Mesendoderm (in vitro differentiated cells): ENCODE results near the gene RAPGEF5.

Experiments used
- DNase-seq: peaks from one replicate; pipeline ENCODE4 v3.0.0; 2013
- H2AK5ac ChIP-seq: 2 replicates; pipeline ENCODE4 v1.6.1; 2013; ENCODE audit warnings: low read length, inconsistent platforms
- H2BK120ac ChIP-seq: 2 replicates; pipeline ENCODE4 v1.6.1; 2013; ENCODE audit warnings: low read depth, mild to moderate bottlenecking, low read length, moderate library complexity, mixed read lengths
- H2BK15ac ChIP-seq: replicated peaks from 2 replicates; pipeline ENCODE4 v1.6.1; 2013; ENCODE audit warnings: low read depth, mild to moderate bottlenecking, moderate library complexity
- H2BK5ac ChIP-seq: 2 replicates; pipeline ENCODE4 v1.6.1; 2013; ENCODE audit warnings: low read length, inconsistent platforms
- H3K18ac ChIP-seq: 2 replicates; pipeline ENCODE4 v1.6.1; 2013; ENCODE audit warnings: mild to moderate bottlenecking, low read length, mixed read lengths
- H3K23ac ChIP-seq: one replicate; pipeline ENCODE4 v1.6.1; 2013; ENCODE audit warnings: low read length
- H3K27ac ChIP-seq: 2 replicates; pipeline ENCODE4 v1.5.1; 2013; ENCODE audit warnings: low read depth, mild to moderate bottlenecking, inconsistent platforms, low read length, moderate library complexity
- H3K27me3 ChIP-seq: 2 replicates; pipeline ENCODE4 v1.6.1; 2013; ENCODE audit warnings: low read length, control low read depth, mild to moderate bottlenecking, inconsistent platforms; ENCODE audit not compliant: insufficient read depth, poor library complexity
- H3K36me3 ChIP-seq: 2 replicates; pipeline ENCODE4 v1.6.1; 2013; ENCODE audit warnings: low read length, inconsistent platforms; ENCODE audit not compliant: control insufficient read depth, insufficient read depth
- H3K4ac ChIP-seq: one replicate; pipeline ENCODE4 v1.6.1; 2013; ENCODE audit warnings: low read depth, mild to moderate bottlenecking, low read length, moderate library complexity
- H3K4me1 ChIP-seq: 2 replicates; pipeline ENCODE4 v1.6.1; 2013; ENCODE audit warnings: low read depth, low read length, inconsistent platforms; ENCODE audit not compliant: control insufficient read depth
- H3K4me2 ChIP-seq: 2 replicates; pipeline ENCODE4 v1.6.1; 2013; ENCODE audit warnings: low read length
- H3K4me3 ChIP-seq: 2 replicates; pipeline ENCODE4 v1.5.1; 2013; ENCODE audit warnings: mild to moderate bottlenecking, low read length
- H3K56ac ChIP-seq: one replicate; pipeline ENCODE4 v1.6.1; 2013; ENCODE audit warnings: low read length
- H3K79me1 ChIP-seq: 2 replicates; pipeline ENCODE4 v1.6.1; 2013; ENCODE audit warnings: low read length, inconsistent platforms
- H3K79me2 ChIP-seq: 2 replicates; pipeline ENCODE4 v1.6.1; 2013; ENCODE audit warnings: mild to moderate bottlenecking, low read length; ENCODE audit not compliant: control insufficient read depth, insufficient read depth
- H3K9ac ChIP-seq: 2 replicates; pipeline ENCODE4 v1.6.1; 2013; ENCODE audit warnings: low read length, inconsistent platforms
- H4K5ac ChIP-seq: one replicate; pipeline ENCODE4 v1.6.1; 2013; ENCODE audit warnings: low read length
- H4K8ac ChIP-seq: one replicate; pipeline ENCODE4 v1.6.1; 2013; ENCODE audit warnings: low read depth, mild to moderate bottlenecking, control low read depth, low read length, moderate library complexity
- WGBS: extraction: QIAGEN DNeasy Blood & Tissue Kit; methylation state at CpG from one replicate; pipeline ENCODE4 v1.1.7; 2013; ENCODE audit warnings: low lambda C conversion rate, missing lambda C conversion rate; ENCODE audit not compliant: insufficient coverage; ENCODE audit errors: extremely low coverage; 5-methylcytosine and 5-hydroxymethylcytosine counted together

The RAPGEF5 gene

GRCh38 chr7:22343071-22343470 is 13.9 kb downstream of the RAPGEF5 start:
- DNase-seq: no peak
- Histone ChIP-seq H3K56ac (no peak overlapping the region), H2BK120ac (no peak overlapping the region), H4K8ac (no peak overlapping the region), H2AK5ac (no peak overlapping the region), H3K79me2 (no peaks in the 10 kb centered on the region), H2BK5ac (no peak overlapping the region), H3K79me1 (peaks cover 2% of the 10 kb centered on the region), H3K4me1 (peaks cover 8% of the 10 kb centered on the region), H3K4ac (no peak overlapping the region), H3K4me2 (no peak overlapping the region), H2BK15ac (peak overlapping the region; percentile 37), H3K27ac (no peak overlapping the region), H3K36me3 (no peaks in the 10 kb centered on the region), H3K18ac (no peak overlapping the region), H3K4me3 (no peak overlapping the region), H4K5ac (no peak overlapping the region), H3K23ac (no peak overlapping the region), H3K27me3 (no peaks in the 10 kb centered on the region), H3K9ac (no peak overlapping the region)
- no CpG with 5 or more reads among the region's 5 CpGs for WGBS

- Histone ChIP-seq H3K4me2 (no peak overlapping the region), H3K36me3 (no peaks in the 10 kb centered on the region), H3K27me3 (no peaks in the 10 kb centered on the region), H3K4ac (no peak overlapping the region), H3K79me1 (peaks cover 2% of the 10 kb centered on the region), H3K4me3 (no peak overlapping the region), H3K27ac (no peak overlapping the region), H4K8ac (no peak overlapping the region), H4K5ac (no peak overlapping the region), H3K79me2 (no peaks in the 10 kb centered on the region), H3K18ac (no peak overlapping the region), H2BK15ac (no peak overlapping the region), H3K9ac (no peak overlapping the region), H3K56ac (no peak overlapping the region), H3K23ac (no peak overlapping the region), H2BK5ac (no peak overlapping the region), H2AK5ac (no peak overlapping the region), H3K4me1 (peaks cover 8% of the 10 kb centered on the region), H2BK120ac (no peak overlapping the region)
- WGBS: no CpG with 5 or more reads among the region's 2 CpGs
- no peak for DNase-seq
These were observed 17.1 kb downstream of the RAPGEF5 start for GRCh38 chr7:22339725-22340390.

- no peaks in the 10 kb centered on the region for H3K36me3 ChIP-seq
- no peak overlapping the region for H3K4ac ChIP-seq
- no peak for DNase-seq
- no peak overlapping the region for H4K5ac ChIP-seq
- no peaks in the 10 kb centered on the region for H3K79me1 ChIP-seq
- no peak overlapping the region for H2AK5ac ChIP-seq
- H2BK120ac ChIP-seq: no peak overlapping the region
- H3K4me1 ChIP-seq: peaks cover 8% of the 10 kb centered on the region
- H3K4me3 ChIP-seq: no peak overlapping the region
- no peak overlapping the region for H4K8ac ChIP-seq
- peak overlapping the region; percentile 42 for H3K56ac ChIP-seq
- H2BK5ac ChIP-seq: no peak overlapping the region
- no peaks in the 10 kb centered on the region for H3K79me2 ChIP-seq
- H3K9ac ChIP-seq: no peak overlapping the region
- no CpG with 5 or more reads among the region's 7 CpGs for WGBS
- H3K18ac ChIP-seq: peak overlapping the region; percentile 23
- H2BK15ac ChIP-seq: no peak overlapping the region
- no peak overlapping the region for H3K4me2 ChIP-seq
- H3K27ac ChIP-seq: no peak overlapping the region
- no peaks in the 10 kb centered on the region for H3K27me3 ChIP-seq
- H3K23ac ChIP-seq: no peak overlapping the region
These were observed 18.1 kb downstream of the RAPGEF5 start for GRCh38 chr7:22338877-22339276.

- Histone ChIP-seq H2BK5ac (no peak overlapping the region), H2AK5ac (no peak overlapping the region), H3K4me2 (no peak overlapping the region), H3K9ac (no peak overlapping the region), H2BK15ac (no peak overlapping the region), H3K56ac (no peak overlapping the region), H4K8ac (no peak overlapping the region), H3K4ac (no peak overlapping the region), H3K79me1 (no peaks in the 10 kb centered on the region), H3K18ac (peak overlapping the region; percentile 23), H4K5ac (no peak overlapping the region), H3K23ac (no peak overlapping the region), H3K4me3 (no peak overlapping the region), H3K27ac (no peak overlapping the region), H3K79me2 (no peaks in the 10 kb centered on the region), H2BK120ac (no peak overlapping the region), H3K36me3 (no peaks in the 10 kb centered on the region), H3K4me1 (peaks cover 8% of the 10 kb centered on the region), H3K27me3 (no peaks in the 10 kb centered on the region)
- no CpG with 5 or more reads among the region's 2 CpGs for WGBS
- DNase-seq: peak; percentile 54
These were observed 18.5 kb downstream of the RAPGEF5 start for GRCh38 chr7:22338411-22338810.

GRCh38 chr7:22333680-22334141 is 23.2 kb downstream of the RAPGEF5 start:
- no peak overlapping the region for H4K5ac ChIP-seq
- no peak overlapping the region for H3K4me2 ChIP-seq
- no peak overlapping the region for H2BK5ac ChIP-seq
- no peak overlapping the region for H2BK120ac ChIP-seq
- no peak for DNase-seq
- H3K79me1 ChIP-seq: no peaks in the 10 kb centered on the region
- no CpG with 5 or more reads among the region's 15 CpGs for WGBS
- no peak overlapping the region for H2BK15ac ChIP-seq
- H3K56ac ChIP-seq: no peak overlapping the region
- no peaks in the 10 kb centered on the region for H3K27me3 ChIP-seq
- H4K8ac ChIP-seq: no peak overlapping the region
- H3K36me3 ChIP-seq: no peaks in the 10 kb centered on the region
- no peaks in the 10 kb centered on the region for H3K79me2 ChIP-seq
- peaks cover 2% of the 10 kb centered on the region for H3K4me1 ChIP-seq
- no peak overlapping the region for H2AK5ac ChIP-seq
- no peak overlapping the region for H3K27ac ChIP-seq
- H3K4me3 ChIP-seq: no peak overlapping the region
- no peak overlapping the region for H3K18ac ChIP-seq
- H3K9ac ChIP-seq: no peak overlapping the region
- no peak overlapping the region for H3K4ac ChIP-seq
- H3K23ac ChIP-seq: no peak overlapping the region

- Histone ChIP-seq H2BK120ac (no peak overlapping the region), H2BK15ac (no peak overlapping the region), H3K4me2 (no peak overlapping the region), H3K18ac (no peak overlapping the region), H3K56ac (no peak overlapping the region), H3K79me2 (no peaks in the 10 kb centered on the region), H3K9ac (no peak overlapping the region), H3K4me3 (no peak overlapping the region), H3K79me1 (no peaks in the 10 kb centered on the region), H4K8ac (no peak overlapping the region), H3K23ac (no peak overlapping the region), H2BK5ac (no peak overlapping the region), H3K4ac (no peak overlapping the region), H4K5ac (no peak overlapping the region), H2AK5ac (no peak overlapping the region), H3K27ac (no peak overlapping the region), H3K27me3 (no peaks in the 10 kb centered on the region), H3K4me1 (no peaks in the 10 kb centered on the region), H3K36me3 (no peaks in the 10 kb centered on the region)
- no CpG with 5 or more reads among the region's 3 CpGs for WGBS
- DNase-seq: no peak
These were observed 24.5 kb downstream of the RAPGEF5 start for GRCh38 chr7:22332461-22332870.
